Smooth muscle cell (in vitro differentiated cells): ENCODE data around the gene KIAA0825. TPM values are rescaled to one million over a fixed set of nuclear protein-coding genes. Genes with fewer than 3 reads are reported as not detected.

Experiments
- DNase-seq: peaks from one replicate; lab custom pipeline; 2025; ENCODE audit not compliant: unreplicated experiment; lab: John Stamatoyannopoulos, UW
- H2AFZ ChIP-seq: fragments of 200-600 bp; sonication (generic); 2 replicates; pipeline ENCODE4 v1.6.0; 2016; ENCODE audit warnings: antibody characterized with exemption, low read depth, mild to moderate bottlenecking
- H3F3A ChIP-seq: fragments of 200-600 bp; sonication (generic); 2 replicates; pipeline ENCODE4 v1.6.0; 2017; ENCODE audit warnings: antibody characterized with exemption, low read depth
- H3K27ac ChIP-seq: fragments of 200-600 bp; sonication (generic); 2 replicates; pipeline ENCODE4 v1.5.1; 2016; ENCODE audit warnings: low read depth, mild to moderate bottlenecking
- H3K27me3 ChIP-seq: fragments of 200-600 bp; sonication (generic); 2 replicates; pipeline ENCODE4 v1.6.1; 2016; ENCODE audit warnings: low read depth, mild to moderate bottlenecking
- H3K36me3 ChIP-seq: fragments of 200-600 bp; sonication (generic); 2 replicates; pipeline ENCODE4 v1.5.1; 2016; ENCODE audit warnings: low read depth
- H3K4me1 ChIP-seq: fragments of 200-600 bp; sonication (generic); 2 replicates; pipeline ENCODE4 v1.5.1; 2016; ENCODE audit warnings: low read depth
- H3K4me2 ChIP-seq: fragments of 200-600 bp; sonication (generic); 2 replicates; pipeline ENCODE4 v1.6.0; 2016; ENCODE audit warnings: mild to moderate bottlenecking
- H3K4me3 ChIP-seq: fragments of 200-600 bp; sonication (generic); 2 replicates; pipeline ENCODE4 v1.5.1; 2016; ENCODE audit warnings: mild to moderate bottlenecking
- H3K79me2 ChIP-seq: fragments of 200-600 bp; sonication (generic); 2 replicates; pipeline ENCODE4 v1.6.0; 2016; ENCODE audit warnings: low read depth, mild to moderate bottlenecking
- H3K9ac ChIP-seq: fragments of 200-600 bp; sonication (generic); 2 replicates; pipeline ENCODE4 v1.6.0; 2016; ENCODE audit warnings: low read depth
- H3K9me3 ChIP-seq: fragments of 200-600 bp; sonication (generic); replicated peaks from 2 replicates; pipeline ENCODE4 v1.5.1; 2016; ENCODE audit warnings: low read depth
- H4K20me1 ChIP-seq: fragments of 200-600 bp; sonication (generic); 2 replicates; pipeline ENCODE4 v1.6.0; 2016; ENCODE audit warnings: low read depth
- CTCF ChIP-seq: fragments of 200-600 bp; sonication (generic); IDR thresholded peaks from 2 replicates; pipeline ENCODE4 v1.5.1; 2017; ENCODE audit warnings: borderline replicate concordance, mild to moderate bottlenecking, antibody characterized with exemption; ENCODE audit not compliant: insufficient read depth, poor library complexity, severe bottlenecking
- WGBS: methylation state at CpG from one replicate; pipeline ENCODE4 v1.1.7; 2016; ENCODE audit warnings: low lambda C conversion rate; 5-methylcytosine and 5-hydroxymethylcytosine counted together
- polyA plus RNA-seq: library from polyadenylated mRNA; unstranded; fragments of >200 nt; fragmentation: Nextera tagmentation; extraction: Ambion mirVana; gene quantifications from 2 replicates; pipeline ENCODE4 v1.2.1, GENCODE V29; 2016
- total RNA-seq: library from RNA; depleted of rRNA; stranded (reverse); fragments of >200 nt; gene quantifications from 2 replicates; pipeline ENCODE4 v1.2.3, GENCODE V29; 2014

Gene KIAA0825
- total and polyA plus RNA-seq, 2 experiments from 2014 or later = 1.3 to 3.1 TPM

- Histone ChIP-seq H3K4me1 (no peaks in the 10 kb centered on the region), H3F3A (no peaks in the 10 kb centered on the region), H3K9ac (no peak overlapping the region), H3K4me3 (no peak overlapping the region), H3K27ac (no peak overlapping the region), H3K9me3 (no peaks in the 10 kb centered on the region), H4K20me1 (no peaks in the 10 kb centered on the region), H3K36me3 (no peaks in the 10 kb centered on the region), H3K4me2 (no peak overlapping the region), H3K27me3 (no peaks in the 10 kb centered on the region), H3K79me2 (no peaks in the 10 kb centered on the region), H2AFZ (no peak overlapping the region)
- no peak for TF ChIP-seq CTCF
- DNase-seq = no peak
Observed at GRCh38 chr5:94571415-94571814, 47.0 kb downstream of the KIAA0825 start.

GRCh38 chr5:94564812-94565211 lies 53.6 kb downstream of the KIAA0825 start:
- H2AFZ ChIP-seq = no peak overlapping the region
- H3K4me3 ChIP-seq = no peak overlapping the region
- DNase-seq = no peak
- H3K27ac ChIP-seq = no peak overlapping the region
- no peaks in the 10 kb centered on the region for H3K4me1 ChIP-seq
- WGBS = 88% methylated on average over 1 of the region's 1 CpG
- H3K9me3 ChIP-seq = no peaks in the 10 kb centered on the region
- H3K9ac ChIP-seq = no peak overlapping the region
- no peak for TF ChIP-seq CTCF
- H3K27me3 ChIP-seq = no peaks in the 10 kb centered on the region
- H3K36me3 ChIP-seq = no peaks in the 10 kb centered on the region
- no peaks in the 10 kb centered on the region for H4K20me1 ChIP-seq
- no peaks in the 10 kb centered on the region for H3K79me2 ChIP-seq
- no peak overlapping the region for H3K4me2 ChIP-seq
- H3F3A ChIP-seq = no peaks in the 10 kb centered on the region

GRCh38 chr5:94562327-94562971 lies 56.0 kb downstream of the KIAA0825 start:
- H3K4me1 ChIP-seq = no peaks in the 10 kb centered on the region
- H4K20me1 ChIP-seq = no peaks in the 10 kb centered on the region
- H3K4me2 ChIP-seq = no peak overlapping the region
- no peak overlapping the region for H3K4me3 ChIP-seq
- no peaks in the 10 kb centered on the region for H3K36me3 ChIP-seq
- H2AFZ ChIP-seq = no peak overlapping the region
- no peaks in the 10 kb centered on the region for H3K9me3 ChIP-seq
- H3K27me3 ChIP-seq = no peaks in the 10 kb centered on the region
- H3K9ac ChIP-seq = no peak overlapping the region
- no peaks in the 10 kb centered on the region for H3K79me2 ChIP-seq
- TF ChIP-seq CTCF = no peak
- WGBS = 87% methylated on average over 2 of the region's 2 CpGs
- H3K27ac ChIP-seq = no peak overlapping the region
- DNase-seq = no peak
- no peaks in the 10 kb centered on the region for H3F3A ChIP-seq

DNA sequence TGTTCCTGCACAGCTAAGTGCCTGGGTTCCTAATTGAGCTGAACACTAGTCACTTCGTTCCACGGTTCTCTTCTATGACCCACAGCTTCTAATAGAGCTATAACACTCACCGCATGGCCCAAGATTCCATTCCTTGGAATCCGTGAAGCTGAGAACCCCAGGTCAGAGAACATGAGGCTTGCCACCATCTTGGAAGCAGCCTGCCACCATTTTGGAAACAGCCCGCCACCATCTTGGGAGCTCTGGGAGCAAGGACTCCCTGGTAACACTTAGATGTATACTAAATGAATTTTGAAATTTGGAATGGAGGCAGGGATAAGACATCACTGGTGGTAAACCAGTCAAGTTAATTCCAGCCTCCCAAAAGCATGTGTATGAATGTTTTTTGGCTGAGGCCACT lies 60.4 kb downstream of the KIAA0825 start:
- Histone ChIP-seq H3K27me3 (no peaks in the 10 kb centered on the region), H3F3A (no peaks in the 10 kb centered on the region), H3K27ac (no peak overlapping the region), H2AFZ (no peak overlapping the region), H3K9ac (no peak overlapping the region), H3K9me3 (no peaks in the 10 kb centered on the region), H3K36me3 (no peaks in the 10 kb centered on the region), H3K79me2 (no peaks in the 10 kb centered on the region), H3K4me3 (no peak overlapping the region), H3K4me2 (no peak overlapping the region), H3K4me1 (no peaks in the 10 kb centered on the region), H4K20me1 (no peaks in the 10 kb centered on the region)
- no peak for TF ChIP-seq CTCF
- 96% methylated on average over 5 of the region's 5 CpGs for whole genome bisulfite sequencing
- no peak for DNase-seq
